K562 (cell line): ENCODE results near the gene ACBD4. TPM values are rescaled to one million over a fixed set of nuclear protein-coding genes. Genes with fewer than 3 reads are reported as not detected.

Source experiments
- CHD4 ChIP-seq: fragments of 200-600 bp; sonication (generic); IDR thresholded peaks from 3 replicates; pipeline ENCODE4 v1.6.1; 2012; ENCODE audit warnings: low read depth, mild to moderate bottlenecking, mixed read lengths, low read length, inconsistent platforms; ENCODE audit not compliant: insufficient read depth, insufficient replicate concordance, poor library complexity, severe bottlenecking
- FOXJ3 ChIP-seq: sonication (generic); formaldehyde crosslinking; IDR thresholded peaks from 2 replicates; pipeline ENCODE4 v1.4.0; 2020; ENCODE audit warnings: mild to moderate bottlenecking, missing genetic modification reagents
- RB1 ChIP-seq: fragments of 450-650 bp; IDR thresholded peaks from 2 replicates; pipeline ENCODE4 v1.6.1; 2017; ENCODE audit warnings: low read depth, mild to moderate bottlenecking
- TCFL5 ChIP-seq: fragments of 250-450 bp; sonication (Bioruptor Pico); conservative IDR thresholded peaks from 2 replicates; pipeline ENCODE4 v1.6.1; 2021; ENCODE audit warnings: mild to moderate bottlenecking, moderate library complexity, matching md5 sums
- ZBTB40 ChIP-seq, 2 experiments: fragments of 450-650 bp in 1 of 2; sonication (generic) in 1 of 2; formaldehyde crosslinking in 1 of 2; IDR thresholded peaks; 2 replicates each; pipeline versions ENCODE4 v1.7.1 to v1.9.0; 2016 to 2022; ENCODE audit warnings: inconsistent platforms in 1 of 2, mild to moderate bottlenecking in 1 of 2, missing genetic modification reagents in 1 of 2
- ZNF318 ChIP-seq, 2 experiments: fragments of 450-650 bp; IDR thresholded peaks; 2 replicates each; pipeline ENCODE4 v1.6.1; 2016; ENCODE audit warnings: mild to moderate bottlenecking in 2 of 2, borderline replicate concordance in 1 of 2, low read depth in 1 of 2, moderate library complexity in 1 of 2
- polyA plus RNA-seq, 8 experiments: library from polyadenylated mRNA; depleted of rRNA in 4 of 8; stranded (reverse) in 5 of 8; unstranded in 3 of 8; fragments of >200 nt; fragmentation: Nextera tagmentation in 2 of 8; fragmentation: Illumina TruSeq in 1 of 8; extraction: Ambion mirVana in 2 of 8; extraction: Trizol in 1 of 8; gene quantifications; 2 replicates each; pipeline versions ENCODE4 v1.2.1 to v1.2.3, GENCODE V29; 2011 to 2014; ENCODE audit warnings: inconsistent platforms in 1 of 8, missing spikeins in 1 of 8
- total RNA-seq, 7 experiments: library from RNA; depleted of rRNA in 6 of 7; stranded (reverse); fragments of >200 nt in 6 of 7; fragmentation: Illumina TruSeq in 2 of 7; extraction: Trizol in 2 of 7; gene quantifications; 2 replicates each; pipeline versions ENCODE4 v1.2.1 to v1.2.3, GENCODE V29; 2011 to 2021; ENCODE audit warnings: low replicate concordance in 1 of 7

Gene ACBD4
- total and polyA plus RNA-seq, 9 of the 15 experiments (the other 6 are each of a cell fraction or from before 2014, with no cell fraction given): 0.14 to 6.9 (median 4.6) TPM

- TF ChIP-seq ZBTB40 (IDR thresholded peaks at IDR 0.05) (no peak), ZBTB40 (CRISPR knock-in tag; IDR thresholded peaks at IDR 0.05) (no peak), CHD4 (no peak), ZNF318 (IDR thresholded peaks at IDR 0.05; ENCODE audit: borderline replicate concordance in 1 of 2, low read depth in 1 of 2) (0 out of 4 replicates have a peak, but pooled peaks of 1 of the 2 experiments have one; percentile 25), TCFL5 (CRISPR knock-in tag) (no peak), FOXJ3 (no peak), RB1 (no peak; the same call in 1 of the 2 replicates)
Observed at GRCh38 chr17:45146890-45147580, 11.5 kb downstream of the ACBD4 start (continued).
